Measurements from ENCODE around the gene B9D2. TPM values are rescaled to one million over a fixed set of nuclear protein-coding genes. Genes with fewer than 3 reads are reported as not detected.
A peak's percentile ranks its signal among the peaks of the same experiment; 100 is the strongest.

Gene B9D2
- total RNA-seq, 1 donor from 2014 or later: 10.7 TPM

DNA sequence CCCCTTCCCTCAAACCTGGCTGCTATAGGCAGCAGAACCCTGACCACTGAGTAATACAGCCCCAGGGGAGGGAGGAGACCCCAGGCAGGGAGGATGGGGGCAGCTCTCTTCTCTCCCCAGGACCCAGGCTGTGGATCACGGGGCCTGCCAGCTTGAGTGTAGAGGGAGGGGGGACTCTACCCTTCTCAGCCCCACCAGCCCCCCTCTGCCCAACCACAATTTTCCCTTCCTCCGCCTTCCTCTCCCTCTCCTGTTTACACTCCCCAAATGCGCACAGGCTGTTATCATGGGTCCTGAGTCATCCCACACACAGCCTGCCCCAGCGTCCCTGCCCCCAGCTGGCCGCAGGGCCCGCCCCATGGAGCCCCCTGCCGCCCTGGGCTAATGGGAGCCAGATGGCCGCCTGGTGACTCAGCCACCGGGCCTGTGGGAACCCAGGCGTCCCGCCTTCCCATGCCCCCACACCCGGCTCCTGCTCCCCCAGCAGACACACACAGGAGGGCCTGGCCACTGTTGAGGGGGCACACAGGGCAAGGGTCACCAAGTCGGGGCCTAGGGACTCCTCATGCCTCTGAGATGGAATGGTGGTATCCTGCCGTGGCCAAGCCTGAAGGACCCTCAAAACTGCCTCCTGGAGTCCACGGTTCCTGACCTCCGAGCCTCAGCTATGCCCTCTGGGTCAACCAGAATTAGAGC is 40.4 kb downstream of the B9D2 start:
- TF ChIP-seq, protein P1, sequence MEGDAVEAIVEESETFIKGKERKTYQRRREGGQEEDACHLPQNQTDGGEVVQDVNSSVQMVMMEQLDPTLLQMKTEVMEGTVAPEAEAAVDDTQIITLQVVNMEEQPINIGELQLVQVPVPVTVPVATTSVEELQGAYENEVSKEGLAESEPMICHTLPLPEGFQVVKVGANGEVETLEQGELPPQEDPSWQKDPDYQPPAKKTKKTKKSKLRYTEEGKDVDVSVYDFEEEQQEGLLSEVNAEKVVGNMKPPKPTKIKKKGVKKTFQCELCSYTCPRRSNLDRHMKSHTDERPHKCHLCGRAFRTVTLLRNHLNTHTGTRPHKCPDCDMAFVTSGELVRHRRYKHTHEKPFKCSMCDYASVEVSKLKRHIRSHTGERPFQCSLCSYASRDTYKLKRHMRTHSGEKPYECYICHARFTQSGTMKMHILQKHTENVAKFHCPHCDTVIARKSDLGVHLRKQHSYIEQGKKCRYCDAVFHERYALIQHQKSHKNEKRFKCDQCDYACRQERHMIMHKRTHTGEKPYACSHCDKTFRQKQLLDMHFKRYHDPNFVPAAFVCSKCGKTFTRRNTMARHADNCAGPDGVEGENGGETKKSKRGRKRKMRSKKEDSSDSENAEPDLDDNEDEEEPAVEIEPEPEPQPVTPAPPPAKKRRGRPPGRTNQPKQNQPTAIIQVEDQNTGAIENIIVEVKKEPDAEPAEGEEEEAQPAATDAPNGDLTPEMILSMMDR (IDR thresholded peaks at IDR 0.05; ENCODE audit: unreplicated experiment): no peak
- H3K4me1 Mint-ChIP-seq (ENCODE audit: low read depth): peaks cover 36% of the 10 kb centered on the region
- H3K27ac Mint-ChIP-seq: peak overlapping the region; percentile 93

DNA sequence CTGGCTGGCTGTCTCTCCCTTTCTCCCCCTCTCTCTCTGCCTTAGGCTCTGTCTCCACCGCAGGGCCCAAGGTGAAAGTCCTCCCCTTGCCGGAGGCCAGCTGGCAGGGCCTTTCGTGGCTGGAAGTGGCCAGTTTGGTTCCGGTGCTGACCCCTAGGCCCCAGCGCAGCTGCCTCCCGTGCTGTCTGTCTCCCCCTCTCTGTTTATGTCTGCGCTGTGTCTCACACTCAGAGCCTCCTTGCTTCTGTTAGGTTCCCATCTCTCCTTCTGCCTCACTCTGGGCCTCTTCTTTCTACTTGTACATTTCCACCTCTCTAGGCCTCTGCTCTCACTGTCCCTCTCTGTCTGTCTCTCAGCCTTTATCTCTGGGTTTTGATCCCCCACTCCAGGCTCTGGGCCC is 40.9 kb downstream of the B9D2 start:
- peaks cover 35% of the 10 kb centered on the region for H3K4me1 Mint-ChIP-seq (ENCODE audit: low read depth)
- H3K4me3 Mint-ChIP-seq (ENCODE audit: low read depth): no peak overlapping the region
- no peak for DNase-seq (ENCODE audit: low spot score, unreplicated experiment)

More for the DNA sequence above, 40.4 kb downstream of the B9D2 start:
- Mint-ChIP-seq H3K9me3 (ENCODE audit: low read depth) (no peaks in the 10 kb centered on the region), H3K4me3 (ENCODE audit: low read depth) (peak overlapping the region; percentile 26), H3K27me3 (peaks cover 8% of the 10 kb centered on the region), H3K36me3 (ENCODE audit: insufficient read depth) (peaks cover 7% of the 10 kb centered on the region)
- DNase-seq (ENCODE audit: low spot score, unreplicated experiment): no peak

DNA sequence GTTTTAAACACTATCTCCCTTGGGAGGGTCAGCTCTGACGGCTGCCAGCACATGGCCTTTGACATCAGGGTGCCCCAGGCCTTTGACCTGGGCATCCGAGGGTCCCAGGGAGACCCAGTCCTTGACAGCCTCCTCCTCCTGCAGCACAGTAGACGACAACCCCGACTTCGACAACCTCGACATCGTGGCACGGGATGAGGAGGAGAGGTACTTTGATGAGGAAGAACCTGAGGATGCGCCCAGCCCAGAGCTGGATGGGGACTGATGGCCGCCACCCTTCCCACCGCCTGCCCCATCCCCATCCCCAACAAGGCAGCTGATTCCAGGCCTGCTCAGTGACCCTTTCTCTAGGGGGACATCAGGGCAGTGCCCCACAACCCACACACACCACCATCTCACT is 41.5 kb downstream of the B9D2 start:
- Mint-ChIP-seq H3K9me3 (ENCODE audit: low read depth) (no peaks in the 10 kb centered on the region), H3K27ac (no peak overlapping the region), H3K27me3 (peaks cover 8% of the 10 kb centered on the region), H3K4me1 (ENCODE audit: low read depth) (peaks cover 34% of the 10 kb centered on the region), H3K4me3 (ENCODE audit: low read depth) (no peak overlapping the region), H3K36me3 (ENCODE audit: insufficient read depth) (peaks cover 10% of the 10 kb centered on the region)
- no peak for DNase-seq (ENCODE audit: low spot score, unreplicated experiment)
- TF ChIP-seq, protein P1 (IDR thresholded peaks at IDR 0.05; ENCODE audit: unreplicated experiment): no peak

More for the DNA sequence above, 40.9 kb downstream of the B9D2 start:
- H3K9me3 Mint-ChIP-seq (ENCODE audit: low read depth): no peaks in the 10 kb centered on the region
- peaks cover 8% of the 10 kb centered on the region for H3K36me3 Mint-ChIP-seq (ENCODE audit: insufficient read depth)
- peak overlapping the region; percentile 93 for H3K27ac Mint-ChIP-seq
- peaks cover 8% of the 10 kb centered on the region for H3K27me3 Mint-ChIP-seq
- TF ChIP-seq, protein P1 (IDR thresholded peaks at IDR 0.05; ENCODE audit: unreplicated experiment): no peak

DNA sequence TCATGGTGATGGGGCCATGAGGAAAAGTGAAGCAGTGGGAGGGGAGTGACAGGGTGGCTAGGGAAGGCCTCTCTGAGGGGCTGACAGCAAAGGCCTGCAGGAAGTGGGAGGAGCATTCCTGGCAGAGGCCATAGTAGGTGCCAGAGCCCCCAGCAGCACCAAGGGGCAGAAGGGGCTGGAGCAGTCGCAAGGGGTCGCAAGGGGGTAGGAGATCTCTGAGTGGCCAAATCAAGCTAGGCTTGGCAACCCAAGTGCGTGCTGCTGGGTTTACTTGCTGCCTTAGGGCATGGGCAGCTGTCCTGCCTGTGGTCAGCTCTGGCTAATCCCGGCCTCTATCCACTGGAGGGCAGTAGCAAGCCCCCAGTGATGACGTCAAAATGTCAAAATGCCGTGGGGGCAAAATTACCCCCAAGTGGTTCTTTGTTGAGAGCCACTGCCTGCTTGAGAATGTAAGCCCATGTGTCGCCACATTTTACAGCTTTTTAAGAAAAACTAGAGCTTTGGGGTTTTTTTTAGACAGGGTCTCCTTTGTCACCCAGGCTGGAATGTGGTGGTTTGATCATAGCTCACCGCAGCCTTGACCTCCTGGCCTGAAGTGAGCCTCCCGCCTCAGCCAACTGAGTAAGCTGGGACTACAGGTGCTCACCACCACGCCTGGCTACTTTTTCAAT is 42.2 kb downstream of the B9D2 start:
- Mint-ChIP-seq H3K4me1 (ENCODE audit: low read depth) (peaks cover 31% of the 10 kb centered on the region), H3K9me3 (ENCODE audit: low read depth) (no peaks in the 10 kb centered on the region), H3K36me3 (ENCODE audit: insufficient read depth) (peaks cover 14% of the 10 kb centered on the region), H3K27me3 (peaks cover 3% of the 10 kb centered on the region), H3K27ac (no peak overlapping the region), H3K4me3 (ENCODE audit: low read depth) (no peak overlapping the region)
- TF ChIP-seq, protein P1 (IDR thresholded peaks at IDR 0.05; ENCODE audit: unreplicated experiment): peak; percentile 69
- peak; percentile 36 for DNase-seq (ENCODE audit: low spot score, unreplicated experiment)

DNA sequence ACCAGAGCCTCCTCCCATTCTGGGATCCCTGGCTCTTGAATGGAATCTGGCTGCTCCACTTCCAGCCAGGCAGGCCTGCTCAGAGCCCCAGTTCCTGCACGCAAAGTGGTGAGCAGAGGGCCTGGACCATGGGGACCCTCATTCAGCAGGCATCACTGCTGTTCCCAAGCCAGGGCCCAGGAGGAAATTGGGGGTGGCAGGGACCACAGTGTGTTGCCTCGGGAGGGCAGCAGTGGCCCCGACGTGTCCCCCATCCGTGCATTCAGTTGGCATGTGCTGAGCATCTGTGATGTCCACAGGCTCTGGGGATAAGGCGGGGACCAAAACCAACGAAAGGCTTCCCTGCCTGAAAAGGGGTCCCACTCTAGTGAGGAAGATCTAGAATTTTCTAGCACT is 42.7 kb downstream of the B9D2 start:
- TF ChIP-seq, protein P1 (IDR thresholded peaks at IDR 0.05; ENCODE audit: unreplicated experiment): no peak
- Mint-ChIP-seq H3K27me3 (peaks cover under 1% of the 10 kb centered on the region), H3K27ac (no peak overlapping the region), H3K4me1 (ENCODE audit: low read depth) (peaks cover 28% of the 10 kb centered on the region), H3K9me3 (ENCODE audit: low read depth) (no peaks in the 10 kb centered on the region), H3K4me3 (ENCODE audit: low read depth) (no peak overlapping the region), H3K36me3 (ENCODE audit: insufficient read depth) (peaks cover 20% of the 10 kb centered on the region)
- DNase-seq (ENCODE audit: low spot score, unreplicated experiment): no peak

All from progenitor cell of endocrine pancreas (in vitro differentiated cells).